Ishikawa (cell line): ENCODE data around the gene MICU2.

Source experiments
- EP300 ChIP-seq: IDR thresholded peaks from 2 replicates; pipeline ENCODE4 v1.6.1; 2012; ENCODE audit warnings: borderline replicate concordance
- USF1 ChIP-seq: IDR thresholded peaks from 2 replicates; pipeline ENCODE4 v1.6.1; 2012
- YY1 ChIP-seq: IDR thresholded peaks from 2 replicates; pipeline ENCODE4 v1.6.1; 2012; ENCODE audit warnings: low read depth

- TF ChIP-seq USF1 (no peak), YY1 (no peak), EP300 (no peak)
Observed at GRCh38 chr13:21541980-21542379, 62.0 kb downstream of the MICU2 start.
